Fibroblast of mammary gland (primary cell): ENCODE results near the gene SIRPG.
"Not testable (repeated sequence)": the region's sequence is repeated elsewhere in the genome, so short reads cannot be mapped to it uniquely, and the experiment has no call there.

Experiments
- DNase-seq: peaks from one replicate; pipeline ENCODE4 v3.0.0-alpha.2; 2010; ENCODE audit warnings: low read depth
- H3K4me3 ChIP-seq: 2 replicates; pipeline ENCODE4 v1.5.1; 2011; ENCODE audit warnings: low read depth, mild to moderate bottlenecking, low read length, moderate library complexity; ENCODE audit not compliant: control insufficient read depth
- CTCF ChIP-seq: conservative IDR thresholded peaks from 2 replicates; pipeline ENCODE4 v1.5.1; 2011; ENCODE audit warnings: low read depth, low read length, inconsistent platforms; ENCODE audit not compliant: control insufficient read depth, insufficient read depth

SIRPG gene

GRCh38 chr20:1657556-1658334 is at the start of gene SIRPG:
Gene SIRPG, minus strand, starts transcription at chr20:1657779. Its CDS starts 65 bp downstream, at chr20:1657714.
- no peak within 1 kb of the TSS for H3K4me3 ChIP-seq
- TF ChIP-seq CTCF, result no peak
- no peak for DNase-seq

- DNase-seq, H3K4me3 ChIP-seq: not testable (repeated sequence)
These were observed 49.3 kb upstream of the SIRPG start for GRCh38 chr20:1706887-1707286.

GRCh38 chr20:1706079-1706478 is 48.5 kb upstream of the SIRPG start:
- no peak for TF ChIP-seq CTCF
- H3K4me3 ChIP-seq, result no peak overlapping the region
- DNase-seq, result no peak

- no peak for DNase-seq
- H3K4me3 ChIP-seq, result no peak overlapping the region
- no peak for TF ChIP-seq CTCF
These were observed 45.3 kb upstream of the SIRPG start for GRCh38 chr20:1702855-1703254.

GRCh38 chr20:1702328-1702727 is 44.7 kb upstream of the SIRPG start:
- no peak for DNase-seq
- TF ChIP-seq CTCF, result no peak
- no peak overlapping the region for H3K4me3 ChIP-seq

GRCh38 chr20:1700990-1701389 is 43.4 kb upstream of the SIRPG start:
- no peak overlapping the region for H3K4me3 ChIP-seq
- DNase-seq, result no peak
- TF ChIP-seq CTCF, result no peak

GRCh38 chr20:1697592-1697991 is 40.0 kb upstream of the SIRPG start:
- DNase-seq, result no peak
- no peak overlapping the region for H3K4me3 ChIP-seq
- TF ChIP-seq CTCF, result no peak
